NCI-H2171 treated with DMSO at 0.1 percent for 48 hours (cell line): ENCODE measurements around the gene ALCAM.

Experiments used
- DNase-seq: peaks from one replicate; lab custom pipeline; 2025; lab: John Stamatoyannopoulos, UW

The ALCAM gene

DNA sequence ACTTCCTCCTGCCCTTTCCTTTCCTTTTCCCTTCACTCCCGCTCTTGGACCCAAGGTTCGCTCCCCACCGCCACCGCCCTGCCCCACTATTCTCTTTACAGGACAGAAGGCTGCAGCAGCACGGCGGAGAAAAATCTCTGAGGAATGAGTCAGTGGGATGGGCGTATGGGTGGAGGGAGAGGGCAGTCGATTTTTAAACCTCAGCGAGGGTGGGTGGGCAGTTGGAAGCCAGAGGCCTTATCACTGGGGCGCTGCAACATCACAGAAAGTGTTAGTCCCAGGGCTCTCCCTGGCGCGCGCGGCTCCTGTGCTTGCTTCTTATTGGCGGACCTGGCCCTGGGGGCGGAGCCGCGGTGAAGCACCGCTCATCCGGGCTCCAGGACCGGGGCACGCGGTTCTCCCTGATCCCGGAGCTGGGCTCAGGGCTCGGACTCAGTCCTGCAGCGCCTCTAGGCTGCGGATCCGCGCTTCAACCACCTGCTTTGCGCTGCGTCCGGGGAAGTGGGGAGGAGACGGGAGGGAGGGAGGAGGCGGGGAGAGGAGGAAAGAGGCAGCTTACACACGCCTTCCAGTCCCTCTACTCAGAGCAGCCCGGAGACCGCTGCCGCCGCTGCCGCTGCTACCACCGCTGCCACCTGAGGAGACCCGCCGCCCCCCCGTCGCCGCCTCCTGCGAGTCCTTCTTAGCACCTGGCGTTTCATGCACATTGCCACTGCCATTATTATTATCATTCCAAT lies at the start of gene ALCAM:
Gene ALCAM, plus strand, starts transcription at position 584 of the 737 bp plus-strand sequence.
- DNase-seq: peak; percentile 97

DNA sequence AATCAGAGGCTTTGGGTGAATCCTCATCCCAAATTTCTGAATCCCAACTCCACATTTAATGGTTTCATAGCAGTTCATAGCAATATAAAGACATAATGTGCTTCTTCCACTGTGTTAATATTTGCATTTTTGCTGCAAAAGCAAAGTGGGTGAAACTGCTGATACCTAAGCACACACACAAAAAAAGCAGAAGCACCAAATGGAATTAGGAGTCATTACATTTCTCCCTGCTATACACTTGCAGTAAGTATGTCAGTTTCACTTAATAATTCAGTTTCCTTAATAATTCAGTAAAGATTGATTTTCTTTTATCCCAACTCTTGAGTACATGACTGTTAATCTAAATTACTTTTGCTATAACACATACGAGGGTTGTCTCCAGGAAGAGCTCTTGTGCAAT lies 48.9 kb upstream of the ALCAM start:
- no peak for DNase-seq

DNA sequence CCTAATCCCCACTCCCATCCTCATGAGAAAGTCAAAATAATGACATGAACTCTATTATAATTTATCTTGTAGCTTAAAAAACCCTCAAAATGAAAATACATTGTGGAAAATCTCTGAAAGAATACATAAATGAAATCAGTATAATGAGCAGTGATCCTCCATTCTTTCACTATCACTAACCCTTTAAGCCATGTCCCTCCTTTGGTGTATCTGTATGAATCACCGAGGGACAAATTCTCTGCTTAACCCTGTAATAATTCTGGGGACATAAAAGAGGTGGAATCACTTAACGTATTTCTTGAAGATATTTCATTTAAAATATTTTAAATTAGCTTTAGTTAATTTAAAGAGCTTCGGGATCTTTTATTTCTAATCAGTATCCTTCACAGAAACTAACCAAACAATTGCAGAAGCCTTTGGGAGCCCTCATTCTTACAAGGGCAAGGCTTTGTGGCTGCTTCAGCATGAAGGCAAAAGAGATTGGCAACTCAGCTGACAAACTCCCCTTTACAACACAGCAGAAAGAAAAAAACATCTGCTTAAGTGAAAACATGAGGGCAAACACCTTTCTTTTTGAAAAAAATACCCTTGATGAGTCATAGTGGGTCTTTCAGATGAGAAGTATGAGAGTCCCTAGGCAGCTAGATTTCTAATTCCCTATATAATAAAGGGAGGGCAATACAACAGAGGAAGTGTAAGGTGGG lies 44.0 kb upstream of the ALCAM start:
- peak; percentile 14 for DNase-seq

DNA sequence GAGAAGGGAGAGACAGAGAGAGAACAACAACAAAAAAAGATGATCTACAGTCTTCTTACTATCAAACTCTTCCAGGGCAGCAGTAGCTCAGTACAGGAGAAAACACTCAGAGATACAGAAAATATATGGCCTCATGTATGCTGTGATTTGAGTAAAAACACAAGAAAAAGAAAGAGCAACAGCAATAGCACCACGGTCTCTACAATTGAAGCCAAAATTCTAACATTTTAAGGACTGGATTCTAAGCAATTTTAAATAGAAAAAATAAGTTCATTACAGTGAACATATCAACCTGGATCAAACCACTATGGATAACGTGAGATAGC lies 43.5 kb upstream of the ALCAM start:
- DNase-seq: no peak

DNA sequence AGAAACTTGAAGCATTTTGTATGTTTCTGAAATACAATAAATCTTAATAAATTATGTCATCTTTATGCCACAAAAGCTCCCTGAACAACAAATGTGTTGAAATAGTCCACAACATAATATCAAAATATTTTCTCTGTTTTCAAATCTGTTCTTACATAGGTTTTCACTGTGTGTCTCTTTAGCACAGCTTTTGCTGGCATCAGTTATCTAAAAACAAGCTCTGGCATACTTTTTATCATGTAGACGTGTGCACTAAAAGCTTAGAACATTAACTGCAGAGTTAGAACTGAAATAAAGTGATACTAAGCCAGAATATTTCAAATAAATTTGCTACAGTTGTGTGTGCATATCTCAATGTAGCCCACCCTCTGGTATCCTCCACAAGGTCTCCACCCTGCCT lies 41.8 kb upstream of the ALCAM start:
- no peak for DNase-seq

DNA sequence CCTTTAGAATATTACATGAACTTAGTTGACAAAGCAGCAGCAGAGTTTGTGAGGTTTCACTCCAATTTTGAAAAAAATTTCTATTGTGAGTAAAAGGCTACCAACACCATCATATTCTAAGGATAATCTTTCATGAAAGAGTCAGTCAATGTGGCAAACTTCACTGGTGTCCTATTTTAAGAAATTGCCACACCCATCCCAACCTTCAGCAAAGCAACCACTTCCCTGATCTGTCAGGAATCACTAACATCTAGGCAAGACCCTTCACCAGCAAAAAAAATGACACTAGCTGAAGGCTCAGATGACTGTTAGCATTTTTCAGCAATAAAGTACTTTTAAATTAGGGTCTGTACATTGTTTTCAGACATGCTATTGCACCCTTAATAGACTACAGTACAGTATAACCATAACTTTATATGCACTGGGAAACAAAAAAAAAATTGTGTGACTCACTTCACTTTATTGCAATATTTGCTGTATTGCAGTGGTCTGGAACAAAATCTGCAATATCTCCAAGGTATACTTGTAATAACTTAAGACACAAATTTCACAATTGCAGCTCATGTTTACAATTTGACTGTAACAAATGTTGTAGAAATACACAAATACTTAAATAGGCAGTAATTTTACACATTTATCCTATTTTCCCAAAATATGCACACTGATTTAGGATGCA lies 38.9 kb upstream of the ALCAM start:
- no peak for DNase-seq

DNA sequence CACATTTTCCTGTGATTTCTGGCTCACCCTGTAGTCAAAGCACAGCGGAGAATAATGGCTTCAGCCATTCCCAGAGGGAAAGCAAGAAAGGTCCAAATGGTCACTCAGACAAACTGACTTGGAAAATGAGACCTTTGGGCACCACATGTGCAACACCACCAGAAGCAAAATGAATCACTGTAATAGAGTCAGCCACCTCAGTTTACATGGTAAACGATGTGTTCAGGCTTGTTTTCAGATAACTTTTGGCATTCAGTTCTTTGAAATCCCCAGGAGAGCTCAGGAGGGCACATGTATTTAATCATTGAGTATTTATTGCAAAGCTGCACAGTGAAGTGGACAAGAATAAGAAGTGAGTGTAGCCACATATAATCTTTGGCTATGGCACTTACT lies 38.4 kb upstream of the ALCAM start:
- peak; percentile 19 for DNase-seq

DNA sequence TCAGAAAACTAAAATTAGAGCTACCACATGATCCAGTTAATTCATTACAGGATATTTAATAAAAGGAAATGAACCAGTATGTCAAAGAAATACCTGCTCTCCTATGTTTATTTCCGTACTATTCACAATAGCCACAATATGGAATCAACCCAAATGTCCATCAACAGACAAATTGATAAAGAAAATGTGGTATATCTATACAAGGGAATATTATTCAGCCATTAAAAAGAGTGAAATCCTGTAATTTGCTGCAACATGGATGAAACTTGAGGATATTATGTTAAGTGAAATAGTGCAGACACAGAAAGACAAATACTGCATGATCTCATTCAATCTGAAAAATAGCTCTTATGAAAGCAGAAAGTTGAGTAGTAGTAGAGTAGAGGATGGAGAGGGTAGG lies 33.7 kb upstream of the ALCAM start:
- DNase-seq: no peak

DNA sequence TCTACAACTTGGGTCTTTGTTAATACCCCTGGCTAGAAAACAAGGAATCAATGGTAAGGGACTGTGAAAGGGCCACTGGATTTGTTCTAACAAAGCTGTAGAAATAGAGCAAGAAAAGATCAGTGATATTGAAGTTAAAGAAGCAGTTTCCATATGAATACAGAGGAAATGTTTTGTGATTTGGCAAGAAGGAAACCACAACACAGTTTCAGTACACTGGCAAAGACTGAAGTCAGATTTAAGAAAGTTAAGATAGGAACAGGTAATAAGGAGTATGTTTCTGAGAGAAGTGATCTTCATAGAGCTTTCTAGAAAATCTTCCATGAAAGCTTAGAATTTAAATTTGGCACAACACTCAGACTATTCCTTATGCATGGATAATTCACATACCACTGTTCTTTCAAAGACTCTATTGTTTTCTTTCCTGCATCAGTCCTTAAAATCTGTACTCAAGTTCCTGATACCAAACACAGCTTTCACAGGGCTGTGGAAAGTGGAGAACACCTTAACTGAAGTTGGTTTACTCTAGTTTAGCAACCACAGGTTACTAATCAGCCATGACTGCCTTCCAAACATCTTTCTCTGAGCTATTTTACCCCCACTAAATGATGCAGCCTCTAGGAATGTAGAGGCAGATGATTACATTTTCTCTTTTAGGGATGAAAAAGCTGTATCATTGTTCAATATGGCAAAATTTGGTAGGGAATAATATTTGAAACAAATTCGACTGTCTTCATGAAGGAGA lies 32.4 kb upstream of the ALCAM start:
- DNase-seq: no peak

DNA sequence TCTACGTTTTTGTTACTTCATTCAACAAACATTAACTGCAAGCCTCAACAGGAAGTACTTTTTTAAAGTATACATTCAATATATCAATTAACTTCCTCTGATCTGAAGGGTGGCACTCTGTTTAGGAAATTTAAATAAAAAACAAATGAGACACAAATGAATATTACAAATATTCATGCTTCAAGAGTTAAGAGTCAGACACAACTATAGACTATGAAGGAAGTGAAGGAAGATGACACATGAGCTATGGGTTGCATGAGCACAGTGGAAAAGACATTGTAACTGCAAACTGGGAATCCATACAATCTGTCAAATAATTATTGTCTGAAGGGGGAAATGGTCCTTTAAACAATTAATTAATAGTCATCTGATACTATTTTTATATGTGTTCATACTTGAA lies 26.8 kb upstream of the ALCAM start:
- DNase-seq: no peak

DNA sequence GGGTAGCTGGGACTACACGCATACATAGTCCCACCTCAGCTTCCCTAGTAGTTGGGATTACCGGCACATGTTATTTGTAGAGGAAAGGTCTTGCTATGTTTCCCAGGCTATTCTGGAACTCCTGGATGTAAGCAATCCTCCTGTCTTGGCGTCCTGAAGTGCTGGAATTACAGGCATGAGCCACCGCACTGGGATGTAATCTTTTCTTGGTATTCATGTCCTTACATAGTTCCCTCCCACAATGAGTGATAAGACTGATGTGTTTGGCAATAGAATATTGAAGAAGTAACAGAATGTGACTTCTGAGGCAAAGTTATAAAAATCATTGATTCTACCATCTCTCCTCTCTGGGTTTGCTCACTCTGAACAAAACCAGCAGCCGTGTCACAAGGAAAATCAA lies 22.7 kb upstream of the ALCAM start:
- DNase-seq: no peak

DNA sequence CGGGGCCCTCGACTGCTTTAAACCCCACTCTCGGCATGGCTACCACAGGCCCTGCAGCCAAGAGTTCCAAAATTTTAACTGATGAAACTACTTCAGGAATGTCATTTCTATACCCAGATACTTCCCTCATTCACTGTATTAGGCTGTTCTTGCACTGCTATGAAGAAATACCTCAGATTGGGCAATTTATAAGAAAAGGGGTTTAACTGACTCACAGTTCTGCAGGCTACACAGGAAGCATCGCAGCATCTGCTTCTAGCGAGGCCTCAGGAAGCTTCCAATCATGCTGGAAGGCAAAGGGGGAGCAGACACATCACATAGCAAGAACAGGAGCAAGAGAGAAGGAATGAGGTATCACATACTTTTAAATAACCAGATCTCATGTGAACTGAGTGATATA lies 21.6 kb upstream of the ALCAM start:
- DNase-seq: no peak

DNA sequence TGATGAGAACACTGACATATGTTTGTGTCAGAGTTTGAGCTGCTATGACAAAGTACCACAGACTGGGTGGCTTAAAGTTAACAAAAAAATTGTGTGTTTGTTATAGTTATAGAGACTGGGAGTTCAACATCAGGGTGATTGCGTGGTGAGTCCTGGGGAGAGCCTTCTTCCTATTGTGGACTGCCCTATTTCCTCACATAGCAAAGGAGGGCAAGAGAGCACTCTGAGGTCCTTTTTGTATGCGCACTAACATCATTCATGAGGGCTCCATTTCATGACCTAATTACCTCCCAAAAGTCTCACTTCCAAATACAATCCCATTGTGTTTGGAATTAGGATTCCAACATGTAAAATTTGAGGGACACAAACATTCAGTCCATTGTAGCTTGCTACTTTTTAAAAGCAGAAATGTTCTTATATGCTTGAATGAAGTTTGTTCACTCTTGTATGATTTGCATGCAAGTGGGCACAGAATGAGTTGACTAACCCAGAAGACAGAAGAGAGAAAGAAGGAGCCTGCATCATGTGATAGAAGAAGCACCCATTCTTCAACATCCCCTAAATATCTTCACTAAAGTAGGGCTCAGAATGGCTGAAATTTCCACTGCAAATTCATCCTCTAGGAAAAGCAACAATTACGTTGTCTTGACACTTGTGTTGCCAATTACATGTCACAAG lies 18.9 kb upstream of the ALCAM start:
- DNase-seq: no peak

DNA sequence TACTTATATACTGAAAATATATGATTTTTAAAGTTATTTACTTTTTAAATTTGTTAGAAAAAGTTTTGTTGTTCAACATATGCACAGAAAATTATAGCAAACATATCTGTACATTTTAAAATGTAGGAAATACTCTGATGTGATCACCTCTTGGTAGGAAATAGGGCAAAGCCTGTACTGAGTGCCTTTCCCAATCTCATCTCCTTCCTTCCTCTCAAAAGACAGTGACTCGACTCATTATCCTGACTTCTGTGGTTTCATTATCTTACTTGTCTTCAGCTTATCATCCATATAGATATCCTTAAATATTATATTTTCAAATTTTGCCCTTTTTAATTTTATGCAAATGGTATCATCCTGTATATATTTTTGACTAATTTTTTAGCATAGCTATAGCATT lies 18.4 kb upstream of the ALCAM start:
- no peak for DNase-seq

DNA sequence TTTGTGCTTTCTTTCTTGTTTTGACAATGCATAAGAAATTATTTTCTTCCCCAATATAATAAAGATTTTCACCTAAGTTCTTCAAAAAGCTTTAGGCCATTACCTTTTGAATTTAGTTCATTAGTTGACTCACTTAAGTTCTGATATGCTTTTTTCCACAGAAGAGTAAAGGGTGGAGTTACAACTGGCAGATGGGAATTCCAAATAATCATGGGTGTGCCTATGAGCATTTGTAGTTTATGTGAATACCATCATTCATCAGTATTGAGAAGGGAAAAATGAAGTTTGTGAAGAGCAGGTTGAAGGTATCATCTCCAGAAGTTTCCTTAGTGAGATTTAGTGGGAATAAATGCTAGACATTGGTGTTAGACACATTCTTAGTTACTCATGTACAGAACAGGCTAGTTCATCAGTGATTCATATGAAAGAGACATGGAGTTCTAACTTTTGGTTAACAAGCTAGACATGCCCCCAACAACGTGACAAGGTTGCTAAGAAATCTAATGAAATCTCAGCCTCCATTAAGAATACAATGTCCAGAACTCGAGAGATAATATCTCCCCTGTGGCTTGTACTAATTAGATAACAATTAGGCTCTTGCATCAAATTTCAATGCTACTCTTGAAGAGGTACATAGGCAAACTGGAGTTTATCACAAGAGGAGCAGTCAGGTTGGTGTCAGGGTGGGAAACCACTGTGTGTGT lies 16.9 kb upstream of the ALCAM start:
- no peak for DNase-seq

DNA sequence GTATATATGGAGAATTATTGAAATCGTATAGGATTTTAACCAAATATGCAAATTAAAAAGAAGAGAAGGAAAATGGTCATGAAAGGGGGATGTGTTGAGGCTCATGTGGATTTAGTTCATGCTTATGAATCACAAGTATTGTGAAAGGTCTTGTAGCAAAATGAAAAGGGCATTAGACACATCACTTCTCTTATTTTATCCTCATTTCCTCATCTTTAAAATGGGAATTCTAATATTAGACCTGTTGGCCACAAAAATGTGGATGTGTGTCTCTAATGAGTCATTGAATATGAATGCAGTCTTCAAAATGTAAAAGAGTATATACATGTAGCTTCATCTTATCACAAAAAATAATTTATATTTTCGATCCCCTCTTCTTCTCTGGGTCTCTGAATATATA lies 14.9 kb upstream of the ALCAM start:
- no peak for DNase-seq

DNA sequence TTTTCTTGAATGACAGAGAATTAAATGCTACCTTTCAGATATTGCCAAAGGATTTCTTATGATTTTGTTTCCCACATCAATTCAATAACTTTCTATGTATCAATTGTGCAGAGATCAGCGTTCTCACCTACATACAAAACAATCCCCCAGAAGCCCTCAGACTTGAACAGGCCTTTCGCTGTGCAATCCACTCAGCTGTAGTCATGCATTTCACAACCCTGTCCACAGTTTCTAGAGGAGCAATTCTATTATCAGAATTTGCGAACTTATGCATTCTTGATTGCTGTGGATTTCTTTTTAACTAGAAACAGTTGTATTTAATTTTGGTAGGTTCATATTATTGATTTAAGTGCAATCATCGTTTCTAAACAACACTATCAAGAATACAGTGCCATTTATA lies 13.7 kb upstream of the ALCAM start:
- no peak for DNase-seq

DNA sequence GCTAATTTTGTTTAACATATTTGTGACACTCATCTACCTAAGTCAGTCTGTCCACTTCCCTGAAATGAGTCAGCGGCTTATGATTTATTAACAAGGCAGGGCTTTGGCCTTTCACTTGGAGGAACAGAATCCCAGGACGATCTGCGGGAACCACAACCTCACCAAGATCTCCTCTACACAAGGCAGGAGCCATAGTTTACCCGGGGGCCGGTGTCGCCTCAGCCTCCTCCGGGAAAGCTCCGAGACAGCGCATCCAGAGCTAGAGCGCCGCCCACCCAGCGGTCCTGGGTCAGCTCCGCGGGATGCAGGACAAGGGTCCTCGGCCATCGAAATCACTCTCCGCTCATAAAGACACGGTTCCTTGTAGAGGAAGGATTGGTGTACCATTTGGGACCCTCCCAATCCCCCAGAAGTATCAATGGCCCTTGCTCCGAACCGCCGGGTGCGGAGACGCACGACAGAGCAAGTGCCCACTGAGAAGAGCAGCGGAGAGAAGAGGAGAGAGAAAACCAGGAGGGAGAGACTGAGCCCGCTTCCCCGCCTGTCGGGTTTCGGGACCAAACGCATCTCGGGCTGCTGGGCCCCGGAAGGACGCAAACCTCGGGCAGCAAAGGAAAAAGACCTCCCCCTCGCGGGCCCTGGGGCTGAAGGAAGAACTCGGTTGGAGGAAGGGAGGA lies 13.1 kb upstream of the ALCAM start:
- no peak for DNase-seq

DNA sequence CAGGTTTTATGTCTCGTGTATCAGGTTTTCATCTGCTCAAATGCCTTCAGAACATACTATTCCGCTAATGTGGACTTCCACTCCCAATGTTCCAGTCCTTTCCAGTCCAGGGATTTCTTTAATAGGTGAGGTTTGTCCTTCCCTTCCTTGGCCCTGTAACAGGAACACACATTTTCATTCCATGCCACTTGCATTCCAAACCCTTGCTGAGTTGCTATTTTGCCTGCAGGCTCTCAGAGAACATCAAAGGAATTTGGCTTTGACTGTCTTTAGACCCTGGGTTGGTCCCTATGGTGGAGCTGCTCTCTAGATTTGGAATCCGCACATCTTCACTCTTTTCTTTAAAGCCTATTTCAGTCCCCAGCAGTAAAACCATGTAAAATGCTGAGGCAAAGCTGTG lies 12.3 kb upstream of the ALCAM start:
- no peak for DNase-seq

DNA sequence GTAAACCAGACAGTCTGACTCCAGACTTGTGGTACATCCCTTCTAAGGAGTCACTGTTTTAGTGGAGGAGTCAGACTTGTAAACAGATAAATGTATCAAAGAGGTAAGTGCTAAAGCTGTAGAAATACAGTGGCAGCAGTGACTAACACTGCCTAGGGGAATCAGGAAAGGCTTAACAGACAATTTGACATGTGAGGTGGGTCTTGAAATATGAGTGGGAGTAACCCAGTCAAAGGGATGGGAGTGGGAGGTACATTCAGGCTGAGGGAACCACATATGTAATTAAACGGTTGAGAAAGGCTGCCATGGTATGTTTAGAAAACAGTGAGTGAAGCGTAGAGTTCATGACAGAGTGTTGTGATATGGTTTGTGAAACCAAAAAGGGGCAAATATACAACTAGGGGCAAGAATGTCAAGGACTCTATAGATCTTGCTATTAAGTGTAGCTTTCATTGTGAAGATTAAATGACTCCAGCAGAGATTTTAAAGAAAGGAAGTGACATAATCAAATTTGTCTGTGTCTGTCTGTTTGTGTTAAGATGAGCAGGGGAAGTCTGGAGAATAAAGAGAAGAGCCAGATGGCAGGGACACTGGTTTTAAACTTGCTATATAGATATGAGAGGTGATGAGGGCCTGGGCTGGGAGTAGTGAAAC lies 11.2 kb upstream of the ALCAM start:
- DNase-seq: no peak
